Activated CD8-positive, alpha-beta T cell treated with anti-CD3 and anti-CD28 coated beads, Interleukin-2, amount 10 ng/mL, durations not matched to agents 7 days and 5 days (primary cell): ENCODE results near the gene EMP1. TPM values are rescaled to one million over a fixed set of nuclear protein-coding genes. Genes with fewer than 3 reads are reported as not detected.

Source experiments
- ATAC-seq: fragments of 150-1000 bp; cut with Tn5 transposase; one replicate; pipeline ENCODE4 v1.10.0; 2021; ENCODE audit warnings: moderate library complexity
- CTCF ChIA-PET: fragments of 350-600 bp; sonication (Branson Sonifier 250); formaldehyde crosslinking; loops from one replicate; lab custom pipeline; 2021; ENCODE audit warnings: antibody characterized with exemption; lab: Charles Lee
- POLR2A ChIA-PET: fragments of 350-600 bp; sonication (Branson Sonifier 250); formaldehyde crosslinking; loops from one replicate; lab custom pipeline; 2021; ENCODE audit warnings: antibody characterized with exemption; lab: Charles Lee
- DNase-seq: peaks from one replicate; pipeline ENCODE4 v3.0.0-alpha.2; 2020
- H3K27ac Mint-ChIP-seq: one replicate; pipeline ENCODE4 v1.8.0; 2021; ENCODE audit warnings: mild to moderate bottlenecking, mixed read lengths
- H3K27me3 Mint-ChIP-seq: one replicate; pipeline ENCODE4 v1.8.0; 2021; ENCODE audit warnings: low read depth, mixed read lengths
- H3K36me3 Mint-ChIP-seq: one replicate; pipeline ENCODE4 v1.8.0; 2021; ENCODE audit warnings: low read depth, mixed read lengths
- H3K4me1 Mint-ChIP-seq: one replicate; pipeline ENCODE4 v1.8.0; 2021; ENCODE audit warnings: low read depth, mixed read lengths
- H3K4me3 Mint-ChIP-seq: one replicate; pipeline ENCODE4 v1.8.0; 2021; ENCODE audit warnings: mild to moderate bottlenecking, mixed read lengths
- H3K9me3 Mint-ChIP-seq: one replicate; pipeline ENCODE4 v1.8.0; 2022; ENCODE audit warnings: mixed read lengths; ENCODE audit not compliant: insufficient read depth
- total RNA-seq, 2 experiments: library from RNA; stranded (reverse); gene quantifications; one replicate each; pipeline ENCODE4 v1.2.3, GENCODE V29; 2021

The EMP1 gene, protein sequence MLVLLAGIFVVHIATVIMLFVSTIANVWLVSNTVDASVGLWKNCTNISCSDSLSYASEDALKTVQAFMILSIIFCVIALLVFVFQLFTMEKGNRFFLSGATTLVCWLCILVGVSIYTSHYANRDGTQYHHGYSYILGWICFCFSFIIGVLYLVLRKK
- total RNA-seq: 1 to 10 TPM; 4.4 to 7.6 TPM

DNA sequence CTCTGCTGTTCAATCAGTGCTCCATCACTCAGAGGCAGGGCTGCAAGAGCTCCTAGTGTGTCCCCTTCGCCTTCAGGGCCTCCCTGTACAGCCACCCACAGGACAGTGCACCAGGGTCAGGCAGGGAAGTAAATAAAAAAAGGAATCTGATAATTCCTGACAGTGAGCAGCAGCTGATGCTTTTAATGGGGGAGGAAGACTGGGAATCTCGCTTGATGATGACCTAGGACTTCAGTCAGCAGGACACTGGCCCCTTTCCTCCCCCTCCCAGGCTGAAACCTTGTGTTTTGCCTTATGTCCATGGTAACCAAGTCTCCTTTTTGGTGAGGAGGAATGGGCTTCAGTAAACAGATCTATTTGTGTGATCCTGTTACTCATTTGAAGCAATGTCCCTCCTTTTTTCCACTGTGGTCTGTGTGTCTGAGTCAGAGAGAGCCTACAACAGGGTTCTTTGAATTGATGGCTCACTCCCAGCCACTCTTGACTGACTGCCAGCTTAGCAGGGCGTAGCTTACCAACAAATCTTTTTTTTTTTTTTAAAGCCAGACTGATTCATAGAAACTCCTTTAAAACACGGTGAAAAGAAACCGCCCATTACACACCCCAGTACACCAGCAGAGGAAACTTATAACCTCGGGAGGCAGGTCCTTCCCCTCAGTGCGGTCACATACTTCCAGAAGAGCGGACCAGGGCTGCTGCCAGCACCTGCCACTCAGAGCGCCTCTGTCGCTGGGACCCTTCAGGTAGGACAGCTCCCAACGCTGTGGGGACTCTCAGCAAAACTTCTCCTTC, at the start of gene EMP1:
Gene EMP1, plus strand, starts transcription at position 597 of the 792 bp plus-strand sequence. CDS start 14,785 bp downstream, outside the sequence.
- Mint-ChIP-seq H3K9me3 (no peaks in the 10 kb centered on the region), H3K27ac (peak within 1 kb of the TSS; percentile 80), H3K4me1 (peaks cover 41% of the 10 kb centered on the region), H3K36me3 (no peaks in the 10 kb centered on the region), H3K27me3 (peaks cover 37% of the 10 kb centered on the region), H3K4me3 (peak within 1 kb of the TSS; percentile 60)
- ChIA-PET CTCF (interaction anchor here (0.8 to 3.8 kb wide), 9 partner anchors 12 to 280 kb away, joined by 3 to 33 read pairs (median 3); no protein-coding TSS in a partner anchor), POLR2A (interaction anchor here (0.6 to 1.5 kb wide), 4 partner anchors 15 to 103 kb away, joined by 3 to 7 read pairs (median 4); no protein-coding TSS in a partner anchor)
- ATAC-seq (peak; percentile 95), DNase-seq (peak; percentile 84)

DNA sequence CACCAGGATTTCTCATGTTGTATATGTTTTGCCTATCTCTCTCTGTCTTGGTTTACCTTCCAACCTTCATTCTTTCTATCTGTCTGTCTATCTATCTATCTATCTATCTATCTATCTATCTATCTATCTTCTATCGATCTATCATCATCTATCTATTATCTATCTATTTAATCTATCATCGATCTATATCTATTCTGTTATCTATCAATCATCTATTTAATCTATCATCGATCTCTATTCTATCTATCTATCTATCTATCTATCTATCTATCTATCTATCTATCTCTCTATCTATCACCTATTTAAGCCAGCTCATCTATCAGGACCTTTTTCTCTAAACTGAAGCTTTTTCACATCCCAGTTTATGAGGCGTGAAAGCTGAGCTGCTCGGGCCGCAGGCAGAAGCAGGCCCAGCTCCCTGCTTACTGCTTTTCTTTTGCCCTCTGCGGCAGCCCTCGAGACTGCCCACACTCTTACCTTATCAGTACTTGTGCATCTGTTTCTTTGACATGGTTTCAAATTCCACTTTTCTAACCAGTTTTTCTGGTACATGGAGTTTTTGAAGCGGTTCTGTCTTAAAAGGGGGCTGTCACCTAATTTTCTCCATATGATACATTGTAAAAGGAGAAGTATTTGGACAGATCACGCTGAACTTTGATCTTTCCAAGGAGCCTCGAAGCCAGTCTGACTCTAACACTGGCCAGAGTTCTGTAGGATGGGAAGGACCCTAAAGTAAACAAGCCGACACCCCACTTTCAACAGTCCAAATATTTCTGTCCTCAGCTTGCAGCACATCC, 48.6 kb upstream of the EMP1 start:
- H3K4me3 Mint-ChIP-seq: no peak overlapping the region
- peaks cover 26% of the 10 kb centered on the region for H3K27me3 Mint-ChIP-seq
- ATAC-seq (no peak), DNase-seq (no peak)
- no peaks in the 10 kb centered on the region for H3K9me3 Mint-ChIP-seq
- H3K36me3 Mint-ChIP-seq: no peaks in the 10 kb centered on the region
- H3K4me1 Mint-ChIP-seq: peaks cover 26% of the 10 kb centered on the region
- ChIA-PET CTCF (interaction anchor here (0.9 to 1.8 kb wide), 2 partner anchors 48 to 64 kb away, joined by 3 to 5 read pairs; partner anchors contain the start of gene EMP1), POLR2A (no interaction called here)
- H3K27ac Mint-ChIP-seq: no peak overlapping the region

DNA sequence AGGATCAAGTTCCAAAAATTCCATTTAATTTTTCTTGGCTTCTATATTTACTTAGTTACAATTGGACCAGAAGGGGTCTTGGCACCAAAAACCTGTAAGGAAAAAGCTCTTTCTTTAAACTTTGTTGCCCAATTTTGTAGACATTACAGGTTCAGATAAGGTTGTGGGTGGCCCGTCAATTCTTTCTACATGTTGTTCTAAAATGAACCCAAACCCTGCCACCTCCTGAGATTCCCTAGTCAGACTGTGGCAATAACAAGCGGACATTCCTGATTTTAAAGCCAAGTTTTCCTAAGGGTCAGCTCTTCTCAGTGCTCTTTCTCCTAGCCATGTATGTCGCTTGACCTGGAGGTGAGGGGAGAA, 48.1 kb upstream of the EMP1 start:
- peaks cover 25% of the 10 kb centered on the region for H3K4me1 Mint-ChIP-seq
- POLR2A ChIA-PET: no interaction called here
- CTCF ChIA-PET: interaction anchor here (0.9 kb wide), 1 partner anchor 48 kb away, joined by 3 read pairs; the partner anchor contains the start of gene EMP1

DNA sequence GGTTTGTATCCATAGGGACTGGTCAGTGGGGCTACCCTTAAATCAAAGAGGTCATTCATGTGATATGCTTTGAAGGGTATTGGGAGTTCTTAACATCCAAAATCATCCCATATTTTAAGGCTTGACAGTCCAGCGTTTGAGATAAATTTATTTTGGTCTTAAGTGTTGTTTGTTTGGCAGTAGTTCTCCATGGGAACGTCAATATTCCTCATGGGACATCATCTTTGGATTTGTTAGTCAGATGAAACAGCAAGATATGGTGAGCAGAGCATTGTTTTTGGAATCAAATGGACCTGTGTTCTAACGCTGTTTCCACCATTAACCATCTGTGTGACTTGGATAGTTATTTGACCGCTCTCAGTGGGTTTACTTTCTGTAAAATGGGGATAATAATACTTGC, 47.1 kb upstream of the EMP1 start:
- ATAC-seq: no peak
- H3K9me3 Mint-ChIP-seq: no peaks in the 10 kb centered on the region
- H3K36me3 Mint-ChIP-seq: no peaks in the 10 kb centered on the region
- no peak for DNase-seq
- H3K27ac Mint-ChIP-seq: no peak overlapping the region
- peaks cover 16% of the 10 kb centered on the region for H3K4me1 Mint-ChIP-seq
- no peak overlapping the region for H3K4me3 Mint-ChIP-seq
- ChIA-PET CTCF (no interaction called here), POLR2A (no interaction called here)
- peaks cover 28% of the 10 kb centered on the region for H3K27me3 Mint-ChIP-seq

More for the DNA sequence above, 48.1 kb upstream of the EMP1 start:
- no peak overlapping the region for H3K4me3 Mint-ChIP-seq
- H3K9me3 Mint-ChIP-seq: no peaks in the 10 kb centered on the region
- peaks cover 27% of the 10 kb centered on the region for H3K27me3 Mint-ChIP-seq
- ATAC-seq (no peak), DNase-seq (no peak)
- H3K27ac Mint-ChIP-seq: no peak overlapping the region
- H3K36me3 Mint-ChIP-seq: no peaks in the 10 kb centered on the region

DNA sequence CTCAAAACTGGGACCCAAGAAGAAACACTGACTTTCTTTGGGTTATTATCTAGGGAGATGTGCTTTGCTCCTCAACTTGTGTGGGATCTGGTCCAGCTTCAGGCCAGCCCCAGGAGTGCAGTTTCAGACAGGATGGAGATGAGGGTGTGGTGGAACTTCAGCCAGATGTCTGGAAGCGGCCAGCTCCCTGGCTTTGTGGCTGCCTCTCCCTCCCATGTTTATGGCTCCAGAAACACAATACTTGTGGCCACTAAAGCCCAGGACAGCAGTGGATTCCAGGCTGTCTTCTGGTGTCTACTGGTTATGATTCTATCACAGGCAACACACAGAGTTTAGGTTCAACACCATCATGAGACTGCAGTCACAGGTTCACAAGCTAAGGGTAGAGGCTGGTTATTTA, 44.2 kb upstream of the EMP1 start:
- no peaks in the 10 kb centered on the region for H3K36me3 Mint-ChIP-seq
- ChIA-PET CTCF (interaction anchor here (0.8 to 2.2 kb wide), 2 partner anchors 15 to 60 kb away, joined by 3 to 8 read pairs; no protein-coding TSS in a partner anchor), POLR2A (no interaction called here)
- H3K27me3 Mint-ChIP-seq: peaks cover 33% of the 10 kb centered on the region
- H3K9me3 Mint-ChIP-seq: no peaks in the 10 kb centered on the region
- ATAC-seq (no peak), DNase-seq (no peak)
- H3K4me1 Mint-ChIP-seq: peaks cover 9% of the 10 kb centered on the region
- no peak overlapping the region for H3K27ac Mint-ChIP-seq
- H3K4me3 Mint-ChIP-seq: no peak overlapping the region

DNA sequence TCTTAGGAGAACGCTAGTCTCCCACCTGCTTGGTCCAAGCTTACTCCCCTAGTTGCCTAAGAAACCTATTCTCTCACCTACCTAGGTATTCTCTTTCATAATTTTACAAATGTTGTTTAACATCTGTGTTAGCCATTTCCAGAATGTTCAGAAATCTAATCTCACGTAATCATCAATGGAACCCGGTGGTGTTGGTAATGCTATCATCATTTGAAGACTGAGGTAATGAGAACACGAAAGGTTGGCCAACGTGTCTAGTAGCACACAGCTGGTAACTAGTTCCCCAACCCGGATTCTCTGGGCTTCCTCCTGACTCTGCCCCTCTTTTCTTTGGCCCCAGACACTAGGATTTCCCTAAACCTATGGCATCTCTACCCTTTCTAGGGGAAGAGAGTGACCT, 43.8 kb upstream of the EMP1 start:
- peaks cover 9% of the 10 kb centered on the region for H3K4me1 Mint-ChIP-seq
- H3K4me3 Mint-ChIP-seq: no peak overlapping the region

DNA sequence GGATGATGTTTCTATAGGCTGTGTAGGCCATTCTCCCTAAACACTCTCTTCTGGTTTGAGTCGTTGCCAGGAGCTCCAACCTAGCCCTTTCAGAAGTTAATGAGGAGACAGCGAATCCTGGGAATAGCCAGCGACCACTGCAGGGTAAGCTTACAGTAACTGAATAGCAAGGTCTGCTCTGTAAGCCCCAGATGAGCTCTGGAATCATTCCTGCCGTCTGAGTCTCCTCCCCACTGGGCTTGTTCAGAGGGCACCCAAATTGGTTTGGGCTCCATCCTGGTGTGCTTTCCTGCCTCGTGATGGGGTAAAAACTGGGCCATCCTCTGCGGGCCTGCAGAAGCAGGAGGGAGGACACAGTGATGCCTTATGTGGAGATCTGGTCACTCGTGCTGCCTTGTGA, 43.3 kb upstream of the EMP1 start:
- no peak overlapping the region for H3K27ac Mint-ChIP-seq
- CTCF ChIA-PET: interaction anchor here (2.2 kb wide), 1 partner anchor 59 kb away, joined by 8 read pairs; no protein-coding TSS in a partner anchor
- peaks cover 9% of the 10 kb centered on the region for H3K4me1 Mint-ChIP-seq
- POLR2A ChIA-PET: no interaction called here
- no peak overlapping the region for H3K4me3 Mint-ChIP-seq
- H3K36me3 Mint-ChIP-seq: no peaks in the 10 kb centered on the region
- DNase-seq: no peak
- H3K27me3 Mint-ChIP-seq: peaks cover 39% of the 10 kb centered on the region
- H3K9me3 Mint-ChIP-seq: no peaks in the 10 kb centered on the region
- no peak for ATAC-seq

More for the DNA sequence above, 43.8 kb upstream of the EMP1 start:
- Mint-ChIP-seq H3K27ac (no peak overlapping the region), H3K27me3 (peaks cover 36% of the 10 kb centered on the region), H3K36me3 (no peaks in the 10 kb centered on the region), H3K9me3 (no peaks in the 10 kb centered on the region)
- ChIA-PET CTCF (interaction anchor here (0.8 to 2.2 kb wide), 2 partner anchors 15 to 60 kb away, joined by 3 to 8 read pairs; no protein-coding TSS in a partner anchor), POLR2A (no interaction called here)
- DNase-seq (no peak), ATAC-seq (no peak)

DNA sequence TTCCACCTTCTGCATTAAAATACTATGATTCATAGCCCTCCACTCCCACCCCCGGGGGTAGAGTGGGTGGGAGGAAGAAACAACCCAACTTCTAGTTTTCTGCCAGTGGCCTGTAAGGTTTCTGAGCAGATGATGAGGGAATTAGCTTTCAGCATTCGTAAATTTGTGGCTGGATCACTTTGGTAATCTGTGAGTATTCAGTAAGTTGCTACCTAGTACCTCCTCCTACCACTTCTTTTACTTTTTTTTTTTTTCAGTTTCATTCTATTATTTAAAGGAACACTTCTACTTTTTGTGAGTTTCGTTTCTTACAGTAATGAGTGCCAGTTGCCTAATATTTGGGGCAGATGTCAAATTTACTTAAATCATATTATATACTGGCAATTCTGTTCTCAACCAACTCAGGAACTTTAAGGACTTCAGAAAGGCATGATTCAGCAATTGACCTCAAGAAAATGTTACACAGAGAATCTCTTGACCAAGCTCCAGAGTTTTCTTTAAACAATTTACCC, 42.4 kb upstream of the EMP1 start:
- DNase-seq (no peak), ATAC-seq (no peak)
- POLR2A ChIA-PET: no interaction called here
- Mint-ChIP-seq H3K27me3 (peaks cover 37% of the 10 kb centered on the region), H3K27ac (no peak overlapping the region), H3K9me3 (no peaks in the 10 kb centered on the region), H3K4me1 (peaks cover 9% of the 10 kb centered on the region), H3K4me3 (no peak overlapping the region), H3K36me3 (no peaks in the 10 kb centered on the region)
- CTCF ChIA-PET: interaction anchor here (0.9 kb wide), 1 partner anchor 237 kb away, joined by 3 read pairs; no protein-coding TSS in a partner anchor

DNA sequence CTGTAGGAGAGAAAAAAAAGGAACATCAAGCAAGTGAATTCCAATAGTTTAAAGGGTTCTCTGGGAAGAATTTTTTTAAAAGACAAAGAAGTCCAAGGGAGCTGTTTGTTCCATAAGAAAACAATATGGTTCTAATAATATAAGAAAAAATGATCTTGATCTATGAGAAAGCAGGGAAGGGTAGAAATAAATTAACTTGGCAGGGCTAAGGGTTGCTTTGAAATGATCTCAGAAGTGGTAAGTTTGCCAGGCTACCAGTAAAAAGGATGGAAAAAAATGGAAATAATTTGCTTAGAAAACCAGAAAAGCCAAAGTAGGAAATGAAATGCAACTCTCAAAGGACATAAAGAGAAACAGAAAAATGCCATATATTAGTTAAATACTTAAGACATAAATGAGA, 41.7 kb upstream of the EMP1 start:
- Mint-ChIP-seq H3K36me3 (no peaks in the 10 kb centered on the region), H3K9me3 (no peaks in the 10 kb centered on the region), H3K4me1 (peaks cover 9% of the 10 kb centered on the region), H3K27ac (no peak overlapping the region), H3K27me3 (peaks cover 30% of the 10 kb centered on the region), H3K4me3 (no peak overlapping the region)
- CTCF ChIA-PET: no interaction called here
- POLR2A ChIA-PET: interaction anchor here (0.7 kb wide), 1 partner anchor 17 kb away, joined by 4 read pairs; no protein-coding TSS in a partner anchor
- DNase-seq (no peak), ATAC-seq (no peak)

DNA sequence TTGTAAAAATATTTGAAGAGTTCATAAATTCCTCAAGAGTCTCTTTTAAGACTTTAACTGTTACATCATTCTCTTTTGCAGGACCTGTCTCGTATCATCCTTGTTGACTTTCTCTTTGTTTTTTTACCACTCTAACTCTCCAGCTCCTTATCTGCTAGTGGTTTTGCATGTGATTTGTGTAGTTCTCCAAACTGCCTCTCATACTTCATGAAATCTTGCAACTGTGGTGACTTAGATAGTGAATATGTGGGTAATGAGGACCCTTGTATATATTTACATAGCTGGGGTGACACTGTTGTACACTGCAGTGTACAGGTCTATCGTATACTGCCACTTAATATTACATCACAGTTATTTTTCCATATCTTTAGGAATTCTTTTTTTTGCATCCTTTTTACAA, 40.2 kb upstream of the EMP1 start:
- ATAC-seq: no peak
- peaks cover 7% of the 10 kb centered on the region for H3K4me1 Mint-ChIP-seq
- ChIA-PET POLR2A (no interaction called here), CTCF (interaction anchor here (0.8 to 1.0 kb wide), 2 partner anchors 9 to 56 kb away, joined by 3 read pairs; no protein-coding TSS in a partner anchor)
- no peaks in the 10 kb centered on the region for H3K36me3 Mint-ChIP-seq
- H3K4me3 Mint-ChIP-seq: no peak overlapping the region
- no peak for DNase-seq
- H3K27ac Mint-ChIP-seq: no peak overlapping the region
- no peaks in the 10 kb centered on the region for H3K9me3 Mint-ChIP-seq
- peaks cover 24% of the 10 kb centered on the region for H3K27me3 Mint-ChIP-seq

DNA sequence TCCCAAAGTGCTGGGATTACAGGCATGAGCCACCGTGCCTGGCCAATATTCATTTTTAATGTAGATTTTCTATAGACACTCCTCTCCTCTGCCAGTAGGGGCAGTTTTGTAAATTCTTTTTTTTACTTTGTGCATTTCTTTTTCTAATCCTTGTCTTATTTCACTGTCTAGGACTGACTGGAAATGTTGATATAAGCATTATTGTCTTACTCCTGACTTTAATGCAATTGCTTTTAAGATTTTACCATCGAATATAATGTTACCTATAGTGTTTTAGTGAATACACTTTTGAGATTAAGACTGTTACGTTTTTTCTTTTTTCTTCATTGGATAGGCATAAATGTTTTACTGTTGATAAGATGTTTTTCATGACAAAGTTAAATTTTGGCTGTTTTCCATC, 35.4 kb upstream of the EMP1 start:
- no peak overlapping the region for H3K27ac Mint-ChIP-seq
- H3K4me1 Mint-ChIP-seq: peaks cover 20% of the 10 kb centered on the region
- ATAC-seq (no peak), DNase-seq (no peak)
- H3K36me3 Mint-ChIP-seq: no peaks in the 10 kb centered on the region
- no peak overlapping the region for H3K4me3 Mint-ChIP-seq
- POLR2A ChIA-PET: no interaction called here
- H3K27me3 Mint-ChIP-seq: peaks cover 16% of the 10 kb centered on the region
- no peaks in the 10 kb centered on the region for H3K9me3 Mint-ChIP-seq
- CTCF ChIA-PET: interaction anchor here (0.8 kb wide), 1 partner anchor 52 kb away, joined by 4 read pairs; no protein-coding TSS in a partner anchor
